Putamen (tissue), 1 donor: ENCODE results near the gene HPSE.
"Not testable (repeated sequence)": the region's sequence is repeated elsewhere in the genome, so short reads cannot be mapped to it uniquely, and the experiment has no call there.

Experiments
- DNase-seq: peaks from one replicate; pipeline ENCODE4 v3.0.0-alpha.2; 2016; ENCODE audit warnings: low spot score

Gene HPSE

GRCh38 chr4:83331956-83332355 is 2.7 kb downstream of the HPSE start:
- DNase-seq = no peak

GRCh38 chr4:83329521-83330110 is 5.0 kb downstream of the HPSE start:
- no peak for DNase-seq

GRCh38 chr4:83328521-83329187 is 6.0 kb downstream of the HPSE start:
- no peak for DNase-seq

GRCh38 chr4:83326546-83326945 is 8.1 kb downstream of the HPSE start:
- no peak for DNase-seq

GRCh38 chr4:83325306-83325705 is 9.3 kb downstream of the HPSE start:
- DNase-seq = not testable (repeated sequence)

GRCh38 chr4:83323136-83323535 is 11.5 kb downstream of the HPSE start:
- no peak for DNase-seq

- peak; percentile 11 for DNase-seq
Measured at GRCh38 chr4:83320548-83320947, 14.1 kb downstream of the HPSE start.

- DNase-seq = no peak
Measured at GRCh38 chr4:83318666-83319065, 16.0 kb downstream of the HPSE start.

- no peak for DNase-seq
Measured at GRCh38 chr4:83317671-83318070, 17.0 kb downstream of the HPSE start.

GRCh38 chr4:83316459-83317165 is 18.0 kb downstream of the HPSE start:
- no peak for DNase-seq

- DNase-seq = no peak
Measured at GRCh38 chr4:83315341-83315870, 19.2 kb downstream of the HPSE start.

GRCh38 chr4:83308672-83309071 is 26.0 kb downstream of the HPSE start:
- no peak for DNase-seq

GRCh38 chr4:83307920-83308319 is 26.7 kb downstream of the HPSE start:
- no peak for DNase-seq

GRCh38 chr4:83305187-83305586 is 29.5 kb downstream of the HPSE start:
- DNase-seq = no peak

GRCh38 chr4:83297548-83298260 is 36.9 kb downstream of the HPSE start:
- DNase-seq = no peak

GRCh38 chr4:83293305-83294046 is 41.2 kb downstream of the HPSE start:
- DNase-seq = no peak

- not testable (repeated sequence) for DNase-seq
Measured at GRCh38 chr4:83290059-83290774, 44.4 kb downstream of the HPSE start.

GRCh38 chr4:83288381-83288780 is 46.3 kb downstream of the HPSE start:
- DNase-seq = not testable (repeated sequence)

- peak; percentile 45 for DNase-seq
Measured at GRCh38 chr4:83285055-83285407, 49.6 kb downstream of the HPSE start.

- DNase-seq = peak; percentile 95
Measured at GRCh38 chr4:83284193-83285054, 50.2 kb downstream of the HPSE start, which contains the start of gene COQ2. TSS of gene COQ2 (minus strand) at chr4:83284798. CDS start at chr4:83284764, 34 bp downstream.
